Mammary epithelial cell (primary cell): ENCODE data around the gene RSPH3.

Source experiments
- EZH2 ChIP-seq: IDR thresholded peaks from 2 replicates; pipeline ENCODE4 v1.6.1; 2012; ENCODE audit warnings: low read length, inconsistent platforms, borderline replicate concordance
- TF ChIP-seq, protein P1 (sequence below), 2 donors: IDR thresholded peaks in 1 of 2; conservative IDR thresholded peaks in 1 of 2; 2 replicates each; pipeline ENCODE4 v1.5.1; 2011 to 2012; ENCODE audit warnings: inconsistent platforms in 2 of 2, low read length in 2 of 2, mild to moderate bottlenecking in 2 of 2, control low read depth in 1 of 2, low read depth in 1 of 2; ENCODE audit not compliant: insufficient read depth in 1 of 2; ENCODE audit errors: extremely low read depth in 1 of 2

DNA sequence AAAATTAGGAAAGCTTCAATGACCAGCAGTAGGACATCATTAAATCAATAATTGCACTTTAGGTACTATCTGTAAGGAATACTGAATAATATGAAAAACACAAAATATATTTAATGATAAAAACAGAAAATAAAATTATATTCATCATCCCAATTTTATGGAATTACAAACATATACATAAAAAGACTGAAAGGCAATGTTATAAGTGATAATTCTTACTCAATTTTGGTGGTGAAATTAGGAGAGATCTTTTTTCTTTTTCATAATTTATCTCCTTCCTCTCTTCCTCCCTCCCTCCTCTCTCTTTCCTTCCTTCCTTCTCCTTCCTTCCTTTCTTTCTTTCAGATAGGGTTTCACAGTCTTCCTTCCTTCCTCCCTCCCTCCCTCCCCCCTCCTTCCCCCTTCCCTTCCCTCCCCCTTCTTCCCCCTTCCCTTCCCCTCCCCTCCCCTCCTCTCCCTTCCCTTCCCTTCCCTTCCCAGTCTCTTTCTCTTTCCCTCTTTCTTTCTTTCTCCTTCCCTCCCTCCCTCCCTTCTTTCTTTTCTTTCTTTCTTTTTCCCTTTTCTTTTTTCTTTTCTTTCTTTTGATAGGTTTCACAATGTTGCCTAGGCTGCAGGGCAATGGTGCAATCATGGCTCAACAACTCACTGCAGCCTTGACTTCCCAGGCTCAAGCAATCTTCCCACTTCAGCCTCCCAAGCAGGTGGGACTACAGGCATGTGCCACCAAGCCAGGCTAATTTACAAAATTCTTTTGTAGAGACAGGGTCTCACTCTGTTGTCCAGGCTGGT, 36.8 kb downstream of the RSPH3 start:
- TF ChIP-seq, protein P1, sequence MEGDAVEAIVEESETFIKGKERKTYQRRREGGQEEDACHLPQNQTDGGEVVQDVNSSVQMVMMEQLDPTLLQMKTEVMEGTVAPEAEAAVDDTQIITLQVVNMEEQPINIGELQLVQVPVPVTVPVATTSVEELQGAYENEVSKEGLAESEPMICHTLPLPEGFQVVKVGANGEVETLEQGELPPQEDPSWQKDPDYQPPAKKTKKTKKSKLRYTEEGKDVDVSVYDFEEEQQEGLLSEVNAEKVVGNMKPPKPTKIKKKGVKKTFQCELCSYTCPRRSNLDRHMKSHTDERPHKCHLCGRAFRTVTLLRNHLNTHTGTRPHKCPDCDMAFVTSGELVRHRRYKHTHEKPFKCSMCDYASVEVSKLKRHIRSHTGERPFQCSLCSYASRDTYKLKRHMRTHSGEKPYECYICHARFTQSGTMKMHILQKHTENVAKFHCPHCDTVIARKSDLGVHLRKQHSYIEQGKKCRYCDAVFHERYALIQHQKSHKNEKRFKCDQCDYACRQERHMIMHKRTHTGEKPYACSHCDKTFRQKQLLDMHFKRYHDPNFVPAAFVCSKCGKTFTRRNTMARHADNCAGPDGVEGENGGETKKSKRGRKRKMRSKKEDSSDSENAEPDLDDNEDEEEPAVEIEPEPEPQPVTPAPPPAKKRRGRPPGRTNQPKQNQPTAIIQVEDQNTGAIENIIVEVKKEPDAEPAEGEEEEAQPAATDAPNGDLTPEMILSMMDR (conservative IDR thresholded peaks at IDR 0.05 in 1 of 2, IDR thresholded peaks at IDR 0.05 in 1 of 2; ENCODE audit: extremely low read depth in 1 of 2, insufficient read depth in 1 of 2, low read depth in 1 of 2, low read length in 2 of 2): no peak
- no peak for TF ChIP-seq EZH2
